WTC11 (cell line): Measurements from ENCODE around the gene NAALADL1. TPM values are rescaled to one million over a fixed set of nuclear protein-coding genes. Genes with fewer than 3 reads are reported as not detected.
"Not testable (repeated sequence)": the region's sequence is repeated elsewhere in the genome, so short reads cannot be mapped to it uniquely, and the experiment has no call there.

Experiments
- ATAC-seq: fragments of 200-7000 bp; cut with Tn5 transposase; 2 replicates; pipeline ENCODE4 v1.10.0; 2021; ENCODE audit warnings: mild to moderate bottlenecking, moderate library complexity
- CTCF ChIA-PET: fragments of 300-600 bp; sonication (Branson Sonifier 250); formaldehyde crosslinking; loops from one replicate; lab custom pipeline; 2021; ENCODE audit warnings: antibody characterized with exemption; lab: Charles Lee
- POLR2A ChIA-PET: fragments of 350-600 bp; sonication (Branson Sonifier 250); formaldehyde crosslinking; loops from one replicate; lab custom pipeline; 2021; ENCODE audit warnings: antibody characterized with exemption; lab: Charles Lee
- DNase-seq: peaks from one replicate; pipeline ENCODE4 v3.0.0; 2021; ENCODE audit warnings: low spot score
- H3K27ac Mint-ChIP-seq: 2 replicates; pipeline ENCODE4 v1.8.0; 2021; ENCODE audit warnings: mixed read lengths
- H3K27me3 Mint-ChIP-seq: 2 replicates; pipeline ENCODE4 v1.8.0; 2021; ENCODE audit warnings: low read depth, mild to moderate bottlenecking, moderate library complexity, mixed read lengths
- H3K36me3 Mint-ChIP-seq: 2 replicates; pipeline ENCODE4 v1.8.0; 2021; ENCODE audit warnings: mixed read lengths
- H3K4me1 Mint-ChIP-seq: 2 replicates; pipeline ENCODE4 v1.8.0; 2022; ENCODE audit warnings: mixed read lengths
- H3K4me3 Mint-ChIP-seq: 2 replicates; pipeline ENCODE4 v1.8.0; 2021; ENCODE audit warnings: mild to moderate bottlenecking, moderate library complexity, mixed read lengths
- H3K9me3 Mint-ChIP-seq: 2 replicates; pipeline ENCODE4 v1.8.0; 2021; ENCODE audit warnings: mixed read lengths
- CREM ChIP-seq: sonication (generic); formaldehyde crosslinking; IDR thresholded peaks from 2 replicates; pipeline ENCODE4 v1.8.1; 2022; ENCODE audit warnings: mild to moderate bottlenecking, missing genetic modification reagents, moderate library complexity
- ETV6 ChIP-seq: sonication (generic); formaldehyde crosslinking; IDR thresholded peaks from 2 replicates; pipeline ENCODE4 v1.8.1; 2022; ENCODE audit warnings: mild to moderate bottlenecking, missing genetic modification reagents
- JUN ChIP-seq: sonication (generic); formaldehyde crosslinking; IDR thresholded peaks from 2 replicates; pipeline ENCODE4 v1.8.0; 2023; ENCODE audit warnings: mild to moderate bottlenecking, missing genetic modification reagents
- NFE2L1 ChIP-seq: sonication (generic); formaldehyde crosslinking; IDR thresholded peaks from 2 replicates; pipeline ENCODE4 v1.8.1; 2023; ENCODE audit warnings: missing genetic modification reagents
- OVOL2 ChIP-seq: fragments of 250-450 bp; sonication (Bioruptor Pico); IDR thresholded peaks from 2 replicates; pipeline ENCODE4 v1.9.0; 2021; ENCODE audit warnings: mild to moderate bottlenecking, borderline replicate concordance
- SMAD4 ChIP-seq: sonication (generic); formaldehyde crosslinking; IDR thresholded peaks from 2 replicates; pipeline ENCODE4 v1.8.0; 2022; ENCODE audit warnings: mild to moderate bottlenecking, missing genetic modification reagents
- ZNF232 ChIP-seq: sonication (generic); formaldehyde crosslinking; IDR thresholded peaks from 2 replicates; pipeline ENCODE4 v1.8.0; 2022; ENCODE audit warnings: mild to moderate bottlenecking, missing genetic modification reagents
- ZNF671 ChIP-seq: fragments of 250-450 bp; sonication (Bioruptor Pico); IDR thresholded peaks from 2 replicates; pipeline ENCODE4 v1.8.0; 2021; ENCODE audit warnings: mild to moderate bottlenecking
- total RNA-seq: library from RNA; stranded (reverse); gene quantifications from 3 replicates; pipeline ENCODE4 v1.2.3, GENCODE V29; 2021
- TF ChIP-seq, protein P1 (sequence below): sonication (generic); formaldehyde crosslinking; IDR thresholded peaks from 2 replicates; pipeline ENCODE4 v1.8.0; 2022; ENCODE audit warnings: mild to moderate bottlenecking, missing genetic modification reagents
- TF ChIP-seq, protein P2 (sequence below): fragments of 200-600 bp; IDR thresholded peaks from 2 replicates; pipeline ENCODE4 v1.8.0; 2022; ENCODE audit warnings: antibody characterized with exemption
- TF ChIP-seq, protein P3 (sequence below): sonication (generic); formaldehyde crosslinking; IDR thresholded peaks from 2 replicates; pipeline ENCODE4 v1.8.1; 2022; ENCODE audit warnings: mild to moderate bottlenecking, moderate library complexity, missing genetic modification reagents
- TF ChIP-seq, protein P4 (sequence below): fragments of 250-450 bp; sonication (Bioruptor Pico); IDR thresholded peaks from 2 replicates; pipeline ENCODE4 v1.8.0; 2021; ENCODE audit warnings: mild to moderate bottlenecking

The NAALADL1 gene
- total RNA-seq, 1 experiment from 2014 or later: 4.5 TPM

DNA sequence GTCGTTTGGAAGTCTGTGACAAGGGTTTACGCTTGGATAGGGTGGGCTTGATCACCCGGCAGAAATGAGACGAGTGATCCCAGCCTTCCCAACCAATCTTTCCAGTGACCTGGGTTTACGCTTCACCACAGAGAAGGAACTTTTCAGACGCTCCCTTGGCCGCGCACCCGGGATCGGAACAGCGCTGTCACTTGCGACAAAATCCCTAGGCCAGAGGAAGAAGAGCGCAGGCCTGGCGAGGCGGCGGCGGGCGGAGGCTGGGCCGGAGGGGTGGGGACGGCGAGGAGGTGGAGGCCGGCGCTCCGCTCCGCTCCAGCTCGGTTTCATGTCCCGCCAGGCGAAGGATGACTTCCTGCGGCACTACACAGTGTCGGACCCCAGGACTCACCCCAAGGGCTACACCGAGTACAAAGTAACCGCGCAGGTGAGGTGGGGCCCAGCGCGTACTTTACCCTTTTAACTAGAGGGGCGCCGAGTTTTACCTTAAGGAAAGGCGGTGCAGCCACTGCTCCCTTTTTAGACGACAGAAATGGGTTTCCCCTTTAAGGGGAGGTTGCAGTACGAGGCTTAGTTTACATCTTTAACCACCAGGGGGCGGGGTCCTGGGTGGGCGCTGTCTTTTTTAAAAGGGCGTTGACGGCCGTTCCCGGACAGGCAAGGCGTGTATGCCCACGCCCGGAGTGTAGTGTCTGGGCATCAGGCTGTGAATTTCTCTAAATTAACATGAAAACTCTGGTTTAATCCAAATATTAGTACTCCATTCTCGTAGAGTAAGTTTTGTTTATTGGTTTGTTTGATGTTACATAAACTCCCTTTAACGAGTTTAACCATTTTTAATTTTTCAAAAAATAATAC, 30.9 kb downstream of the NAALADL1 start, which contains the start of gene SNX15 (continued):
- TF ChIP-seq, protein P1, sequence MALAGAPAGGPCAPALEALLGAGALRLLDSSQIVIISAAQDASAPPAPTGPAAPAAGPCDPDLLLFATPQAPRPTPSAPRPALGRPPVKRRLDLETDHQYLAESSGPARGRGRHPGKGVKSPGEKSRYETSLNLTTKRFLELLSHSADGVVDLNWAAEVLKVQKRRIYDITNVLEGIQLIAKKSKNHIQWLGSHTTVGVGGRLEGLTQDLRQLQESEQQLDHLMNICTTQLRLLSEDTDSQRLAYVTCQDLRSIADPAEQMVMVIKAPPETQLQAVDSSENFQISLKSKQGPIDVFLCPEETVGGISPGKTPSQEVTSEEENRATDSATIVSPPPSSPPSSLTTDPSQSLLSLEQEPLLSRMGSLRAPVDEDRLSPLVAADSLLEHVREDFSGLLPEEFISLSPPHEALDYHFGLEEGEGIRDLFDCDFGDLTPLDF (CRISPR knock-in tag): 0 out of 2 replicates have a peak, but pooled peaks have one; percentile 19
- no peak for TF ChIP-seq OVOL2 (CRISPR knock-in tag)
- TF ChIP-seq, protein P2, sequence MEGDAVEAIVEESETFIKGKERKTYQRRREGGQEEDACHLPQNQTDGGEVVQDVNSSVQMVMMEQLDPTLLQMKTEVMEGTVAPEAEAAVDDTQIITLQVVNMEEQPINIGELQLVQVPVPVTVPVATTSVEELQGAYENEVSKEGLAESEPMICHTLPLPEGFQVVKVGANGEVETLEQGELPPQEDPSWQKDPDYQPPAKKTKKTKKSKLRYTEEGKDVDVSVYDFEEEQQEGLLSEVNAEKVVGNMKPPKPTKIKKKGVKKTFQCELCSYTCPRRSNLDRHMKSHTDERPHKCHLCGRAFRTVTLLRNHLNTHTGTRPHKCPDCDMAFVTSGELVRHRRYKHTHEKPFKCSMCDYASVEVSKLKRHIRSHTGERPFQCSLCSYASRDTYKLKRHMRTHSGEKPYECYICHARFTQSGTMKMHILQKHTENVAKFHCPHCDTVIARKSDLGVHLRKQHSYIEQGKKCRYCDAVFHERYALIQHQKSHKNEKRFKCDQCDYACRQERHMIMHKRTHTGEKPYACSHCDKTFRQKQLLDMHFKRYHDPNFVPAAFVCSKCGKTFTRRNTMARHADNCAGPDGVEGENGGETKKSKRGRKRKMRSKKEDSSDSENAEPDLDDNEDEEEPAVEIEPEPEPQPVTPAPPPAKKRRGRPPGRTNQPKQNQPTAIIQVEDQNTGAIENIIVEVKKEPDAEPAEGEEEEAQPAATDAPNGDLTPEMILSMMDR: peak; percentile 74; the same call in 1 of the 2 replicates
- TF ChIP-seq, protein P3, sequence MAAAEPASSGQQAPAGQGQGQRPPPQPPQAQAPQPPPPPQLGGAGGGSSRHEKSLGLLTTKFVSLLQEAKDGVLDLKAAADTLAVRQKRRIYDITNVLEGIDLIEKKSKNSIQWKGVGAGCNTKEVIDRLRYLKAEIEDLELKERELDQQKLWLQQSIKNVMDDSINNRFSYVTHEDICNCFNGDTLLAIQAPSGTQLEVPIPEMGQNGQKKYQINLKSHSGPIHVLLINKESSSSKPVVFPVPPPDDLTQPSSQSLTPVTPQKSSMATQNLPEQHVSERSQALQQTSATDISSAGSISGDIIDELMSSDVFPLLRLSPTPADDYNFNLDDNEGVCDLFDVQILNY (CRISPR knock-in tag): 0 out of 2 replicates have a peak, but pooled peaks have one; percentile 62

DNA sequence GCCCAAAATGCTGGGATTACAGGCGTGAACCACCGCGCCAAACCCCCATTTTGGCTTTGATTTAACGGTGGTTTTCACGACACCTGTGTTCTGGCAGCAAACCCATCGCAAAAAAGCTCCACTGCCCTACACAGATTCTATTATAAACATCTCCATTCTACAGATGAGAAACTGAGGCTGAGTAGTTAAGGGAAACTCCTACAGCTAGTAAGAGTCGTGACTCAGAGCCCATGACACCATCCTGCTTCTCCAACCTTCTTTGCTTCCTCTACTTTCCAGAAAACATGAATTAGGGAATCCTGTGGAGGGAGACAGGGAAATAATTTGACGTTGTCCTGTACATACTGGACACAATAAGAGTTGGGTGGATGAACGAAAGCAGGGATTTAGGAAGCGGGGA, 31.5 kb downstream of the NAALADL1 start:
- no peaks in the 10 kb centered on the region for H3K9me3 Mint-ChIP-seq
- H3K27ac Mint-ChIP-seq: 0 out of 2 replicates have a peak overlapping the region, but pooled peaks have one; percentile 3
- H3K4me3 Mint-ChIP-seq: peak overlapping the region; percentile 67
- ATAC-seq (no peak), DNase-seq (no peak)
- H3K27me3 Mint-ChIP-seq: peaks cover 5% of the 10 kb centered on the region
- peaks cover 9% of the 10 kb centered on the region for H3K4me1 Mint-ChIP-seq
- ChIA-PET CTCF (interaction anchor here (0.7 to 3.6 kb wide), 6 partner anchors 12 to 178 kb away, joined by 3 to 23 read pairs (median 4); partner anchors contain the start of genes ARL2, SAC3D1 and VPS51), POLR2A (no interaction called here)
- peaks cover 5% of the 10 kb centered on the region; the same call in 1 of the 2 replicates for H3K36me3 Mint-ChIP-seq
- no peak for TF ChIP-seq ZNF671
- no peak for TF ChIP-seq ETV6 (CRISPR knock-in tag)
- TF ChIP-seq, protein P1 (CRISPR knock-in tag): no peak

DNA sequence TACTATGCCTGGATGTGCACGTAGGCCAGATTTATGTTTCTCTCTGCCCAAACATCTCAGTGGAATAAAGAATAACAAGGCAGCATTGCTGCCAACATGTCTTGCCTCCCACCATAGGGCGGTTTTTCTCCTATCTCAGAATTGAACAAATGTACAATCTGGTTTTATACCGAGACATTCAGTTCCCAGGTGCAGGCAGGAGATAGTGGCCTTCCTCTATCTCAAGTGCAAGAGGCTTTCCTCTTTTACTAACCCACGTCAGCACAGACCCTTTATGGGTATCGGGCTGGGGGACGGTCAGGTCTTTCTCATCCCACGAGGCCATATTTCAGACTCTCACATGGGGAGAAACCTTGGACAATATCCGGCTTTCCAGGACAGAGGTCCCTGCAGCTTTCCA, 34.9 kb downstream of the NAALADL1 start:
- H3K27ac Mint-ChIP-seq, H3K4me1 Mint-ChIP-seq, H3K27me3 Mint-ChIP-seq, DNase-seq, ATAC-seq, POLR2A ChIA-PET, H3K4me3 Mint-ChIP-seq, H3K9me3 Mint-ChIP-seq: not testable (repeated sequence)
- CTCF ChIA-PET: interaction anchor here (0.7 kb wide), 1 partner anchor 232 kb away, joined by 3 read pairs; no protein-coding TSS in a partner anchor
- H3K36me3 Mint-ChIP-seq: peaks cover 23% of the 10 kb centered on the region

DNA sequence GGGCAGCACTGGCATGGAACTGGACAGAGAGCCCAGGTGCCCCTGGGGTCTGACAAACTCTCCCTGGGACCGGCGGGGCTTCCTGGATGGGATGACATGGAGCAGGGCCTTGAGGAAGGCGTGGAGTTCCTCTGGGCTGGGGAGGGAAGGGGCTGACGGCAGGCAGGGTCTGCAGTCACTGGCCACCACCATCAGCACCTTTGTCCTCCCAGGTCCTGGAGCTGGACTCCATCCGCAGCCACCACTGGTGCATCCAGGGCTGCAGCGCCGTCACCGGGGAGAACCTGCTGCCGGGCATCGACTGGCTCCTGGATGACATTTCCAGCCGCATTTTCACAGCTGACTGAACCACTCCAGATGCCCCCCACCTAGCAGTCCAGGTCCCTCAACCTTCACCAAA, 36.8 kb downstream of the NAALADL1 start:
- TF ChIP-seq JUN (CRISPR knock-in tag) (no peak), CREM (no peak), NFE2L1 (CRISPR knock-in tag) (no peak), ZNF232 (CRISPR knock-in tag) (no peak), SMAD4 (CRISPR knock-in tag) (no peak)
- TF ChIP-seq, protein P4, sequence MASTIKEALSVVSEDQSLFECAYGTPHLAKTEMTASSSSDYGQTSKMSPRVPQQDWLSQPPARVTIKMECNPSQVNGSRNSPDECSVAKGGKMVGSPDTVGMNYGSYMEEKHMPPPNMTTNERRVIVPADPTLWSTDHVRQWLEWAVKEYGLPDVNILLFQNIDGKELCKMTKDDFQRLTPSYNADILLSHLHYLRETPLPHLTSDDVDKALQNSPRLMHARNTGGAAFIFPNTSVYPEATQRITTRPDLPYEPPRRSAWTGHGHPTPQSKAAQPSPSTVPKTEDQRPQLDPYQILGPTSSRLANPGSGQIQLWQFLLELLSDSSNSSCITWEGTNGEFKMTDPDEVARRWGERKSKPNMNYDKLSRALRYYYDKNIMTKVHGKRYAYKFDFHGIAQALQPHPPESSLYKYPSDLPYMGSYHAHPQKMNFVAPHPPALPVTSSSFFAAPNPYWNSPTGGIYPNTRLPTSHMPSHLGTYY (CRISPR knock-in tag): no peak
- TF ChIP-seq, protein P3 (CRISPR knock-in tag): no peak
- H3K36me3 Mint-ChIP-seq: peaks cover 42% of the 10 kb centered on the region
- no peak overlapping the region for H3K27ac Mint-ChIP-seq
- peaks cover 3% of the 10 kb centered on the region; the same call in 1 of the 2 replicates for H3K27me3 Mint-ChIP-seq
- ATAC-seq (no peak), DNase-seq (no peak)
- ChIA-PET CTCF (no interaction called here), POLR2A (no interaction called here)
- no peaks in the 10 kb centered on the region for H3K9me3 Mint-ChIP-seq
- H3K4me1 Mint-ChIP-seq: peaks cover 5% of the 10 kb centered on the region
- H3K4me3 Mint-ChIP-seq: no peak overlapping the region
